Activated T-helper 1 cell treated with anti-CD3 and anti-CD28 coated beads, Interleukin-12 subunit alpha, Interleukin-12 subunit beta, Interleukin-2, Interleukin-4 antibody, amounts not matched to agents 30 ng/mL and 10 ng/mL and 1 ng/mL, durations not matched to agents 14 hours and 24 hours and 36 hours (primary cell): ENCODE results near the gene NFE2. TPM values are rescaled to one million over a fixed set of nuclear protein-coding genes. Genes with fewer than 3 reads are reported as not detected.
A peak's percentile ranks its signal among the peaks of the same experiment; 100 is the strongest.

Experiments used
- DNase-seq: peaks from one replicate; pipeline ENCODE4 v3.0.0; 2021; ENCODE audit warnings: low spot score
- H3K27ac Mint-ChIP-seq: one replicate; pipeline ENCODE4 v1.8.0; 2021; ENCODE audit warnings: mild to moderate bottlenecking, mixed read lengths
- H3K27me3 Mint-ChIP-seq: one replicate; pipeline ENCODE4 v1.8.0; 2022; ENCODE audit warnings: mild to moderate bottlenecking, moderate library complexity, mixed read lengths; ENCODE audit not compliant: insufficient read depth
- H3K36me3 Mint-ChIP-seq: one replicate; pipeline ENCODE4 v1.8.0; 2021; ENCODE audit warnings: low read depth, mixed read lengths
- H3K4me1 Mint-ChIP-seq: one replicate; pipeline ENCODE4 v1.8.0; 2021; ENCODE audit warnings: low read depth, mixed read lengths
- H3K4me3 Mint-ChIP-seq: one replicate; pipeline ENCODE4 v1.8.0; 2021; ENCODE audit warnings: mild to moderate bottlenecking, moderate library complexity, mixed read lengths
- H3K9me3 Mint-ChIP-seq: one replicate; pipeline ENCODE4 v1.8.0; 2021; ENCODE audit warnings: mixed read lengths
- intact Hi-C: fragments of 100-400 bp; cut with micrococcal nuclease; formaldehyde crosslinking; loops from one replicate; pipeline ENCODE4 v1.15.1; 2024
- total RNA-seq: library from RNA; stranded (reverse); gene quantifications from 2 replicates; pipeline ENCODE4 v1.2.3, GENCODE V29; 2022

NFE2 gene
- total RNA-seq, 1 donor from 2014 or later: not detected

DNA sequence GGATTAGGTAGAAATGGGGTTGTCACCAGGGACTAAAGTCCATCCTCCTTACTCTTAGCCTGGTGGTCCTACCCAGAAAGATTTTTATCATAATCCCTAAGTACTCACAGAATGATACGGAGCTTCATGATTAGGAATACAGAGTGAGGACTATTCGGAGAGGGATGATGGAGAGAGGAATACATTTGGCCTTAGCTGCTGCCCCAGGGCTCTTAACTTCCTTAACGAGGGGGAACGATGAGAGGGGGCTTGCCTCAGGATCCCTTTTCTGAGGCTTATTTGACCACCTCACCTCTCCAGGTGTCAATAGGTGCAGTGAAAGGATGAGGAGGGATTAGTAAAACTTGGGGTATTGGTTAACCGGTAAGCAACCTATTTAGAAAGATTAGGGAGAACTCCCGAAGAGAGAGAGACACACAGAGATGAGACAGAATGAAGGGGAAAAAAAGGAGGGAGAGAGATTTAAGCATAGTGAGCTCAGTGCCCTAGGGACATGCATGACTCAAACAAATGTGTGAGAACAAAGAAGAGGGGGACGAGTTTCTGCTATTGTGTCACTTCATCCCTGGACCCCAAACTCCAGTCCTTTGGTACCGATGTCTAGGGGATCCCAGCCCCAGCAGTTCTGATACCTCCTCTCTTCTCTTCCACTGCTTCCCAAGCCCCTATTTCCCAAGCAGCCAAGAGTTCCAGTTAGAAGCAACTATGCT is 1.1 kb downstream of the NFE2 start:
- intact Hi-C loops: no loop called here
- H3K4me1 Mint-ChIP-seq: peaks cover 20% of the 10 kb centered on the region
- H3K36me3 Mint-ChIP-seq: no peaks in the 10 kb centered on the region
- H3K27me3 Mint-ChIP-seq: peaks cover 62% of the 10 kb centered on the region
- no peak overlapping the region for H3K27ac Mint-ChIP-seq
- no peak for DNase-seq
- H3K4me3 Mint-ChIP-seq: no peak overlapping the region
- H3K9me3 Mint-ChIP-seq: no peaks in the 10 kb centered on the region

DNA sequence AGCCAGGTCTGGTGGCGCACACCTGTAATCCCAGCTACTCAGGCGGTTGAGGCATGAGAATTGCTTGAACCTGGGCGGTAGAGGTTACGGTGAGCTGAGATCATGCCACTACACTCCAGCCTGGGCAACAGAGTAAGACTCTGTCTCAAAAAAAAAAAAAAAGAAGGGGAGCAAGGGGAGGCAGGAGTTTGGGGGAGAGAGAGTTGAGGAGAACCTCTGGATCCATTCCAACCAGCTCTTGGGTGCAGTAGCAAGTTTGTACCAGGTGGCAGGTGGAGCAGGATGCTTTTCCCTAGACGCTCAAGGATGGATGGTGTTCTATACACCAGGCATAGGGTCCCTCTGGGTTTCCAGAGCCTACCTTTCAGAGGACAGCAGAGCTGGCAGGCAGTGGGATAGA is 1.9 kb downstream of the NFE2 start:
- intact Hi-C loops: no loop called here
- H3K27me3 Mint-ChIP-seq: peaks cover 55% of the 10 kb centered on the region
- peaks cover 13% of the 10 kb centered on the region for H3K4me1 Mint-ChIP-seq
- H3K9me3 Mint-ChIP-seq: no peaks in the 10 kb centered on the region
- no peak overlapping the region for H3K4me3 Mint-ChIP-seq
- no peaks in the 10 kb centered on the region for H3K36me3 Mint-ChIP-seq
- DNase-seq: no peak
- H3K27ac Mint-ChIP-seq: no peak overlapping the region

DNA sequence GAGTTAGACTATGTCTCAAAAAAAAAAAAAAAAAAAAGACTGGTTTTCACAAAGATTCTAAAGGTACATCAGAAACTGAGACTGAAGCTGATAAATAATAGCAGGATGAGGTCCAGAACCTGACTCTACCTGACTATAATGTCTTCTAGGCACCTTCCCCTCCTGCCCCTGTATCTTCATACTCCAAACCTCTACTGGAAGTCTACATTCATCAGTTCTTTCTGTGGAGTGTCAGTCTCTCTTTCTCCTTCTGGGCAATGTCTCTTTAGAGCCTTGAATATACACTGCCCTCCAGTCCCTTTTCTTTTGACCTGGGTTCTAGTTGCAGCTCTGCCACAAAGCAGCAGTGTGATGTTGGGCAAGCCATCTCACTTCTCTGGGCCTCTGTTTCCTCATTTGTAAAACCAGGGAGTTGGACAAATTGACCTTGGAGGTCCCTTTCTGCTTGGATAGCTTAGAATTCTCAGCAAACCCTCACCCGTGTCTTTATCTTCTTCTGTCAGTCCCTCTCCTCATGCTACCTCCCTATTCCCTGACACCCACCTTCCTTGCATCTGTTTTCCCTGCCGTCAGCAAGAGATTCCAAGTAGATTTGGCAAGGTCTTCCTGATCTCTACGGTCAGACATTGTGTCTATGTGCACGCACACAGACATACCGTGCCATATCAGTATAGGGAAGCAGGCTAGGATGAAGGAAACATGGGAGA is 4.3 kb downstream of the NFE2 start:
- Mint-ChIP-seq H3K4me3 (no peak overlapping the region), H3K27ac (no peak overlapping the region), H3K4me1 (peaks cover 12% of the 10 kb centered on the region), H3K9me3 (no peaks in the 10 kb centered on the region), H3K27me3 (peaks cover 37% of the 10 kb centered on the region), H3K36me3 (no peaks in the 10 kb centered on the region)
- no peak for DNase-seq
- intact Hi-C loops: no loop called here

DNA sequence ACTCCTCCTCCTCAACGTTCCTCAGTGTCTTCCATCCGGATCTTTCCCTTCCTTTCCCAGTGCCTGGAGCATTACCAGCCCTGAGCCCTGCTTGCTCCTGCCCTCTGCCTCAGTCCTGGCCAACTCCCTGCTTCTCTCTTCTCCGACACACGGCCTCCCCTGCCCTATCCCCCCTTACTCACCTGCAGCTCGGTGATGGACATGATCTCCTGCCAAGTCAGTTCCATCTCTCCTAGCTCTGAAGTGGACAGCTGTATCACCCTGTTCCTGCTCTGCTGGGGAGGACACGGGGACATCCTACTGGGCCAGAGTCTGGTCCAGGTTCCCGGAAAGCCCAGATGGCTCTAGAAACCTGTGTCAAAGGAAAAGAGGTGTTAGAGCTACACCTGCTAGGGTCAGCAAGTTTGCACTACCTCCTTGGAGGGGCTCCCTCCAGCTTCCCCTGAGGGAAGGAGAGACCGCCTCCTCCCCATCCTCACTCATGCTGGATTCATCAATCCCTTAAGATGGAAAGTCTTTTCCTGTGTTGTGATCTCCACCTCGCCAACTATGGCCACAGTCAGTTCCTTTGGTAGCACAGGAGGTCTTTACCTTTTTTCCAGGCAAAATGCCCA is 5.8 kb downstream of the NFE2 start:
- Mint-ChIP-seq H3K4me1 (peaks cover 11% of the 10 kb centered on the region), H3K9me3 (no peaks in the 10 kb centered on the region), H3K27ac (no peak overlapping the region), H3K4me3 (no peak overlapping the region), H3K36me3 (no peaks in the 10 kb centered on the region), H3K27me3 (peaks cover 23% of the 10 kb centered on the region)
- intact Hi-C loops: loop anchor here (1.0 kb wide), 4 partner anchors 29 to 84 kb away; no protein-coding TSS in a partner anchor
- no peak for DNase-seq

DNA sequence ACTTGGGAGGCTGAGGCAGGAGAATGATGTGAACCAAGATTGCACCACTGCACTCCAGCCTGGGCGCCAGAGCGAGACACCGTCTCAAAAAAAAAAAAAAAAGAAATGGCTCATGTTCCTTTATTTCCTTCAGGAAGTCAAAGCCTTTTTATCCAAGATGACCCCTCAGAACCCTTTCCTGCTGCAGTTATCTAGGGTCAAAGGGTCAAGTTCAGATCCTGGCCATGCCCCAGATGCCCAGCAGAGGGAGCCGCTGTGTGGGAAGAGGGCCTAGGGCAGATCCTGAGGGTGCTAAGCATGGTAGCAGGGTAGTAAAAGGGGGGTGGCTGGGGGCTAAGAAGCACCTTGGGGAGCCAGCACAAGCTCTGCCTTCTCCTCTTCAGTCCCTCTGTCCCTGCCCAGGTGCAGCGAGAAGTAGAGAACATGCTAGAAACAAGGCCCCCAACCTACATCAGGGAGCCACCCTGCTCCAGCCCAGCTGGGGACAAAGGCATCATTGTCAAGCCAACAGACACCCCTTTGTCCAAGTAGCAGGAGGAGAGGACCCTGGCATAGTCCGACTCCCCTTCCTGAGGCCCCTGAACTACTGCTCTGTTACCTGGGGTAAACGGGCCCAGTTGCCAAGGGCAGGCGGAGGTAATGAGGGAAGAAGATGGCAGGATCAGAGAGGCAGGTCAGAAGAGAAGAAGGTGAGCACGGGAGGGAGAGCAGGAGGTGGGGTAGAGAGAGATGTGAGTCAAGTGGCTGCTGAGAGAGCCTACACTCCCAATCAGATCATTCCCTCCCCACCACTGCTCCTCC is 6.5 kb downstream of the NFE2 start:
- Mint-ChIP-seq H3K27me3 (peaks cover 16% of the 10 kb centered on the region), H3K9me3 (no peaks in the 10 kb centered on the region), H3K36me3 (no peaks in the 10 kb centered on the region), H3K4me3 (no peak overlapping the region), H3K4me1 (peaks cover 4% of the 10 kb centered on the region), H3K27ac (no peak overlapping the region)
- intact Hi-C loops: loop anchor here (1.0 kb wide), 4 partner anchors 30 to 85 kb away; no protein-coding TSS in a partner anchor
- peak; percentile 46 for DNase-seq

DNA sequence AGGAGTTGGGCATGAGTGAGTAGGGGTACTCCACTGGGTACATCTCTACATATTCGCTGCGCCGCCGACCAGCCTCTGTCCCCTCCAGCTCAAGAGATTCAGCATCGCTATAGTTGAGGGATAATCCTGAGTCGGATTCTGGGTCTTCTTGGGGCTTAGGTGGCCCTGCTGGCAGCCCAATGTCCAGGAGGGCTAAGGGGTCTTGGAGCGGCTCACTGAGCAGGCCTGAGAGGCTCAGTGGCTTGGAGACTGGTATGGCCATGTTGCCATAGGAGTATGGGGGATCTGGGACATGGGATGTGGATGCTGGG is 7.9 kb downstream of the NFE2 start:
- H3K27me3 Mint-ChIP-seq: peaks cover 5% of the 10 kb centered on the region
- no peak overlapping the region for H3K4me3 Mint-ChIP-seq
- H3K27ac Mint-ChIP-seq: no peak overlapping the region
- peaks cover 3% of the 10 kb centered on the region for H3K36me3 Mint-ChIP-seq
- H3K4me1 Mint-ChIP-seq: peaks cover 4% of the 10 kb centered on the region
- H3K9me3 Mint-ChIP-seq: no peaks in the 10 kb centered on the region
- DNase-seq: no peak
- intact Hi-C loops: no loop called here

- Mint-ChIP-seq H3K4me1 (peaks cover 6% of the 10 kb centered on the region), H3K36me3 (peaks cover 9% of the 10 kb centered on the region), H3K27ac (no peak overlapping the region), H3K27me3 (peaks cover 5% of the 10 kb centered on the region), H3K4me3 (no peak overlapping the region), H3K9me3 (no peaks in the 10 kb centered on the region)
- intact Hi-C loops: no loop called here
- DNase-seq: no peak
Measured at GRCh38 chr12:54292083-54292930, 8.5 kb downstream of the NFE2 start.

- H3K27ac Mint-ChIP-seq: no peak overlapping the region
- intact Hi-C loops: loop anchor here (10.0 kb wide), 1 partner anchor 1647 kb away; the partner anchor contains the start of gene DGKA
Measured at GRCh38 chr12:54287261-54288157, 13.3 kb downstream of the NFE2 start.

GRCh38 chr12:54286042-54287030 is 14.5 kb downstream of the NFE2 start:
- H3K4me3 Mint-ChIP-seq: no peak overlapping the region
- H3K27me3 Mint-ChIP-seq: no peaks in the 10 kb centered on the region
- no peaks in the 10 kb centered on the region for H3K9me3 Mint-ChIP-seq
- intact Hi-C loops: loop anchor here (10.0 kb wide), 1 partner anchor 1648 kb away; the partner anchor contains the start of gene DGKA
- peaks cover 60% of the 10 kb centered on the region for H3K4me1 Mint-ChIP-seq
- no peak for DNase-seq
- H3K27ac Mint-ChIP-seq: peak overlapping the region; percentile 32
- peaks cover 34% of the 10 kb centered on the region for H3K36me3 Mint-ChIP-seq

More at GRCh38 chr12:54287261-54288157, 13.3 kb downstream of the NFE2 start:
- Mint-ChIP-seq H3K9me3 (no peaks in the 10 kb centered on the region), H3K4me1 (peaks cover 51% of the 10 kb centered on the region), H3K4me3 (no peak overlapping the region), H3K27me3 (no peaks in the 10 kb centered on the region), H3K36me3 (peaks cover 34% of the 10 kb centered on the region)
- no peak for DNase-seq

GRCh38 chr12:54285150-54286041 is 15.4 kb downstream of the NFE2 start:
- H3K4me3 Mint-ChIP-seq: no peak overlapping the region
- H3K4me1 Mint-ChIP-seq: peaks cover 60% of the 10 kb centered on the region
- intact Hi-C loops: loop anchor here (10.0 kb wide), 1 partner anchor 1649 kb away; the partner anchor contains the start of gene DGKA

More at GRCh38 chr12:54285150-54286041, 15.4 kb downstream of the NFE2 start:
- Mint-ChIP-seq H3K9me3 (no peaks in the 10 kb centered on the region), H3K27me3 (no peaks in the 10 kb centered on the region), H3K36me3 (peaks cover 34% of the 10 kb centered on the region), H3K27ac (peak overlapping the region; percentile 32)
- no peak for DNase-seq
